ENCODE results near the gene NLRC5.
"Not testable (repeated sequence)": the region's sequence is repeated elsewhere in the genome, so short reads cannot be mapped to it uniquely, and the experiment has no call there.

DNA sequence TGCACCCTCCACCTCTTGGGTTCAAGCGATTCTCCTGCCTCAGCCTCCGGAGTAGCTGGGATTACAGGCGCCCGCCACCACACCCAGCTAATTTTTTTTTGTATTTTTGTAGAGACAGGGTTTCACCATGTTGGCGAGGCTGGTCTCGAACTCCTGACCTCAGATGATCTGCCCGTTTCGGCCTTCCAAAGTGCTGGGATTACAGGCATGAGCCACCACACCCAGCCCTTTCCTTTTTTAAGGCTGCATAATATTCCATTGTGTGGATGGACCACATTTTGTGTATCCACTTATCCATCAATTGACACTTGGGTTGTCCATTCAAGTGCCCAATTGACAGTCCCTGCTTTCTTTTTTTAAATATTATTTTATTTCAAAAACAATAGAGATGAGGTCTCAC, 73.8 kb downstream of the NLRC5 start:
- TF ChIP-seq CTCF (IDR thresholded peaks at IDR 0.05; ENCODE audit: extremely low read depth in 1 of 2, insufficient read depth in 1 of 2, low read depth in 1 of 2, low read length in 2 of 2); POLR2AphosphoS5 (IDR thresholded peaks at IDR 0.05; ENCODE audit: insufficient read depth, low read depth, low read length); MAX (IDR thresholded peaks at IDR 0.05; ENCODE audit: insufficient read depth, insufficient read length); EZH2 (IDR thresholded peaks at IDR 0.05; ENCODE audit: borderline replicate concordance, low read depth, low read length, severe bottlenecking); FOS (IDR thresholded peaks at IDR 0.05; ENCODE audit: borderline replicate concordance, insufficient read depth, low read length); JUN (IDR thresholded peaks at IDR 0.05; ENCODE audit: borderline replicate concordance, insufficient read depth, insufficient read length, low read depth): not testable (repeated sequence)

Data from endothelial cell of umbilical vein (primary cell).